NCI-H226 (cell line): Measurements from ENCODE around the gene PKD1.
A peak's percentile ranks its signal among the peaks of the same experiment; 100 is the strongest.

Experiments used
- DNase-seq: peaks from one replicate; pipeline ENCODE4 v3.0.0-alpha.2; 2015

The PKD1 gene

GRCh38 chr16:2070576-2071453, 64.9 kb downstream of the PKD1 start:
- DNase-seq: no peak

- no peak for DNase-seq
These were observed 69.6 kb downstream of the PKD1 start for GRCh38 chr16:2066139-2066538.

GRCh38 chr16:2064368-2064945, 71.2 kb downstream of the PKD1 start:
- no peak for DNase-seq

GRCh38 chr16:2063861-2064260, 71.8 kb downstream of the PKD1 start:
- no peak for DNase-seq

- DNase-seq: no peak
These were observed 72.9 kb downstream of the PKD1 start for GRCh38 chr16:2062801-2063200.

- DNase-seq: no peak
These were observed 74.2 kb downstream of the PKD1 start for GRCh38 chr16:2061526-2061925.

GRCh38 chr16:2061023-2061422, 74.7 kb downstream of the PKD1 start:
- DNase-seq: no peak

- no peak for DNase-seq
These were observed 75.4 kb downstream of the PKD1 start for GRCh38 chr16:2060346-2060745.

- DNase-seq: no peak
These were observed 76.8 kb downstream of the PKD1 start for GRCh38 chr16:2058872-2059271.

- DNase-seq: no peak
These were observed 77.3 kb downstream of the PKD1 start for GRCh38 chr16:2058420-2058819.

GRCh38 chr16:2057438-2057837, 78.3 kb downstream of the PKD1 start:
- DNase-seq: no peak

- DNase-seq: no peak
These were observed 78.9 kb downstream of the PKD1 start for GRCh38 chr16:2056681-2057407.

- DNase-seq: no peak
These were observed 79.6 kb downstream of the PKD1 start for GRCh38 chr16:2056077-2056476.

GRCh38 chr16:2054543-2055245, 81.0 kb downstream of the PKD1 start:
- no peak for DNase-seq

- no peak for DNase-seq
These were observed 81.8 kb downstream of the PKD1 start for GRCh38 chr16:2053897-2054296.

GRCh38 chr16:2053211-2053610, 82.5 kb downstream of the PKD1 start:
- DNase-seq: no peak

- no peak for DNase-seq
These were observed 87.6 kb downstream of the PKD1 start for GRCh38 chr16:2048116-2048543.

- DNase-seq: peak; percentile 93
These were observed 88.2 kb downstream of the PKD1 start, which contains the start of the genes NTHL1 and TSC2 for GRCh38 chr16:2047330-2048115. Gene NTHL1, minus strand, starts transcription at chr16:2047834. Its CDS starts 11 bp downstream, at chr16:2047823. Gene TSC2, plus strand, starts transcription at chr16:2047985. Its CDS starts 631 bp downstream, at chr16:2048616.

GRCh38 chr16:2046893-2047329, 88.8 kb downstream of the PKD1 start:
- DNase-seq: no peak

- DNase-seq: no peak
These were observed 89.5 kb downstream of the PKD1 start for GRCh38 chr16:2045965-2046892.

GRCh38 chr16:2044541-2044940, 91.2 kb downstream of the PKD1 start:
- DNase-seq: no peak
